ENCODE results near the gene ERC2.

Gene ERC2

DNA sequence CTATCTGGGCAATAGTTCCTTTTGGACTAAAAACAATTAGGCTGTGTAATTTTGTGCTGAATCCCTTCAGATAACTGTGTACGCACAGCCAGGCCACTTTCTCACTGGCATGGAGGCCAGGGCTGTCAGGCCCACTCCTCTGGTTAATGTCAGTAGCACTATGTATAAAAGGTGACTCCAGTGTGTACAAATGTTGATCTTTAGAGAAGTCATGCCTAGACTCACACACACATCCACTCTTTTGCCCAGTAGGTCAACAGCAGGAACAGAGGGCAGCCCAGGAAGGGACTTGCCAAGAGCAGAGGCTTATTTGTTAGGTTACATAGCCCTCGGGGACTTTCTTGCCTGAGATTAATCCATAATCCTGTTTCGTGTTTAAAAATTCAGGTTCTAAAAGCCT, 564.6 kb downstream of the ERC2 start:
- no peak for DNase-seq (ENCODE audit: low read depth)
- TF ChIP-seq, protein P1, sequence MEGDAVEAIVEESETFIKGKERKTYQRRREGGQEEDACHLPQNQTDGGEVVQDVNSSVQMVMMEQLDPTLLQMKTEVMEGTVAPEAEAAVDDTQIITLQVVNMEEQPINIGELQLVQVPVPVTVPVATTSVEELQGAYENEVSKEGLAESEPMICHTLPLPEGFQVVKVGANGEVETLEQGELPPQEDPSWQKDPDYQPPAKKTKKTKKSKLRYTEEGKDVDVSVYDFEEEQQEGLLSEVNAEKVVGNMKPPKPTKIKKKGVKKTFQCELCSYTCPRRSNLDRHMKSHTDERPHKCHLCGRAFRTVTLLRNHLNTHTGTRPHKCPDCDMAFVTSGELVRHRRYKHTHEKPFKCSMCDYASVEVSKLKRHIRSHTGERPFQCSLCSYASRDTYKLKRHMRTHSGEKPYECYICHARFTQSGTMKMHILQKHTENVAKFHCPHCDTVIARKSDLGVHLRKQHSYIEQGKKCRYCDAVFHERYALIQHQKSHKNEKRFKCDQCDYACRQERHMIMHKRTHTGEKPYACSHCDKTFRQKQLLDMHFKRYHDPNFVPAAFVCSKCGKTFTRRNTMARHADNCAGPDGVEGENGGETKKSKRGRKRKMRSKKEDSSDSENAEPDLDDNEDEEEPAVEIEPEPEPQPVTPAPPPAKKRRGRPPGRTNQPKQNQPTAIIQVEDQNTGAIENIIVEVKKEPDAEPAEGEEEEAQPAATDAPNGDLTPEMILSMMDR (IDR thresholded peaks at IDR 0.05; ENCODE audit: control insufficient read depth, extremely low read depth, insufficient read depth): no peak
- no peak overlapping the region for H3K4me3 ChIP-seq (ENCODE audit: low read depth, low read length)

DNA sequence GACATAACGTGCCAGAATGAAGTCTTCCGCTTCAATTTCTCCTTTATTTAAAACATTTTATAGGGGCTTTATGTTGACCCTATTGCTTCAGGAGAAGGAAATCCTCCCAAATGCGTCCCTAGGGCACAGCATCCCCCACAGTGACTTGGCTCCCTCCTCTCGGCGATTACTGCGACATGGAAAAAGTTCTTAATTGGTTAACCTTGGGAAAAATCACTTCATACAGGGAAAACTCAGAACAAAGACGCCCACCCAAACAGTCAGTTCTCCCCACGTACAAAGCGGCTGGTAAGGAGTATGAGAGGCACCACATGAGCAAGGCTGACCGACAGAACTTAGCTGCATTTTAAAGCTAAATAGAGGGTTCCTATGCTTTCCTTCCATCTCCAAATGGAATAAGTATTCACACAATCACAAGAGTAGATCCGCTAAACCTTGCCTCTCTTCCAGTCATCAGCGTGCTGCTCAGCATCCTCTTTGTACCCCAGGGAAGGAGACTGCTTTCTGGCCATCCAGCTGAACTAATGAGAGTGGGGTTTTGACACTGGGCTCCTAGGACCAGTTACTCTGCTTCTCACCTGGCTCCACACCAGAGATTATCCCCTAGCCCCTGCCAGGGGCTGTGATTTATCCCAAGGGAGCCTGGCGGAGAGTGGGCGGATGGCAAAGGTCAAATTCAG, 565.9 kb downstream of the ERC2 start:
- H3K4me3 ChIP-seq (ENCODE audit: low read depth, low read length): no peak overlapping the region
- TF ChIP-seq, protein P1 (IDR thresholded peaks at IDR 0.05; ENCODE audit: control insufficient read depth, extremely low read depth, insufficient read depth): no peak
- no peak for DNase-seq (ENCODE audit: low read depth)

DNA sequence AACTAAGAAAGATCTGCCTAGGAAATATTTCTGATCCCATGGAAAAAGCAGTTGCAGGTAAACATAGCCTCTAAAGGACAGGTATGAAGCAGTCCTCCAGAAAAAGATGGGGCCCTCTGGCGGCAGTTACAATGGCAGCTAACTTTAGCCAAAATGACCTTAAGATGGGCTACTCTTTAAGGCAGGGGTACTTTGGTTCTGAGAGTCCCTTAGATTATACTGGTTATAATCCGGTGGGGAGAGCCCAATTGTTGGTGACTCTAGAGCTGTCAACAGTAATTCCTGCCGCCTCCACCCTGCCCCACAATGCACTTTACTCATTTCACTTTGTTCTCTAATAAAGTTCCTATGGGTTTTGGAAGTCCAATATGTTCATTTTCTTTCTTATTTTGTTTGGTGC, 568.4 kb downstream of the ERC2 start:
- no peak overlapping the region for H3K4me3 ChIP-seq (ENCODE audit: low read depth, low read length)
- DNase-seq (ENCODE audit: low read depth): peak; percentile 6
- TF ChIP-seq, protein P1 (IDR thresholded peaks at IDR 0.05; ENCODE audit: control insufficient read depth, extremely low read depth, insufficient read depth): peak; percentile 72

DNA sequence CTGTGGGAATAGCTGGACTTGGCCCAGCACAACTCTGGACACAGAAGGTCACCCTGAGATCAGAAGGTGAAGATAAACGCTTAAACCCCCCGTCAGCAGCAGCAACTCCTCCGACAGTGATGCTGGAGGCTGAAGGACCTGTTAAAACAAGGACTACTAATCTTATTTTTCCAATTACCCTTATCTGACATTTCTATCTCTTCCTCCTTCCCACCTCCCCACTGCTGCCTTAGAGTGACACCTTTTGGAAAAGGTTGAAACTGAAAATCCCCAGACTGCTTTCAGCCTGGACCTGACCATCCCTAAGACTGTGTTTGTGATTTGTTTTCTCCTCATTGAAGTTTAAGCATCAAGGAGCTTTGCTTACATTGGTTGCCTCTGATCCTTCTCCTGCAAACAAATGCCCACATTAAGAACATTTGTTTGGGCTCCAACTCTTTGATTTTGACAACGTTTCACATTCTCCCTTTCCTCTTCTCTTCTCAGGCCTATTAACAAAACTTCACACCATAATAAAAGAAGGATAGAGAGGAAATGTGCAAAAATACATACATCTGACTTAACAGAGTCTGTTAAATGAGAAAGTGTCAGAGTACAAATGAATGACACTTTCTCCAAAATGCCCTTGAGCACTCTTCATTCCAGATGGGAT, 570.6 kb downstream of the ERC2 start:
- no peak overlapping the region for H3K4me3 ChIP-seq (ENCODE audit: low read depth, low read length)
- TF ChIP-seq, protein P1 (IDR thresholded peaks at IDR 0.05; ENCODE audit: control insufficient read depth, extremely low read depth, insufficient read depth): peak; percentile 88
- peak; percentile 48 for DNase-seq (ENCODE audit: low read depth)

DNA sequence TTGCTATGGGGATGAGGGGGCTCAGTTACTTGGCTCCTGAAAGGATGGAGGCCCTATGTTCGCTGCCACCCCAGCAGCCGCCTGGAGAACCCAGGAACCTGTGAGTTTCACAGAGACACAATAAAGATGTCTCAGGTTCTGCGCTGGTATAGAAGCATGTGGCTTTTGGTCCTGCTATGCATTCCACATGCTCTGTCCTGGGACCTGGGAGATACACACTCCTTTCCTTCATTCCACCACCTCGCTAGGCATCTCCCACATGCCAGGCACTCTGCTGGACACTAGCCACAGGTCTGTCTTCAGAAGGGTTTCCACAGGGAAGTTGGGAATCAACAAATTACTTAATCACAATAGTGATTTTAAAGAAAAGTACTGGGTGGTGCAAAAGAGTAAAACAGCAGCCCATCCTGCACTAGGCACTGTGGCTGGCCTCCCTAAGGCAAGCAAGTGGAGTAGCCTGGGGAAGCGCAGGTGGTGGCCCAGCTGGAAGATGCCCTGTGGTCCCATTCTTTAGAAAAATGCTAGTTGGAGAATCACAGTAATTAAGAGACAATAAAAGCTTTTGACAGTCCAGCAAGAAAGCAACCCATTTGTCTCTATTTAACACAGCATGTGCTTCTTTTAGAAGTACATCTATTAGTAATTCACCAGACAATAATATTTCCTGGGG, 572.2 kb downstream of the ERC2 start:
- H3K4me3 ChIP-seq (ENCODE audit: low read depth, low read length): no peak overlapping the region
- TF ChIP-seq, protein P1 (IDR thresholded peaks at IDR 0.05; ENCODE audit: control insufficient read depth, extremely low read depth, insufficient read depth): no peak
- no peak for DNase-seq (ENCODE audit: low read depth)

DNA sequence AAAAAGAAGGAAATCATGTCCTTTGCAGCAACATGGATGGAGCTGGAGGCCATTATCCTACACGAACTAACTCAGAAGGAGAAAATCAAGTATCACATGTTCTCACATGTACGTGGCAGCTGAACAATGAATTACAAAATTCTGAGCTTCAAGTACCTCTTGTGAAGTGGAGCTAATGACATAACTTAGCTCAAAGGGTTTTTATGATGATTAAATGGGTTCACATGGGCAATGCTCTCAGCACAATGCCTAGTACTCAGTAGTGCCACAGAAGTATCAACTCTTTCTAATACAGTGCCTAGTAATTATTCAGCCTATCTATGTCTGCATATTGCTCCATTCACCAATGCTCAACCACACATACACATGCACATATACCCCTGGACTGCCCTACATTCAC, 573.7 kb downstream of the ERC2 start:
- TF ChIP-seq, protein P1 (IDR thresholded peaks at IDR 0.05; ENCODE audit: control insufficient read depth, extremely low read depth, insufficient read depth): no peak
- DNase-seq (ENCODE audit: low read depth): no peak
- H3K4me3 ChIP-seq (ENCODE audit: low read depth, low read length): no peak overlapping the region

Data from LNCaP clone FGC (cell line).